GM12873 (cell line): ENCODE measurements around the gene BATF.

Experiments used
- TF ChIP-seq, protein P1 (sequence below): IDR thresholded peaks from 2 replicates; pipeline ENCODE4 v1.5.1; 2012; ENCODE audit warnings: low read depth, mild to moderate bottlenecking, moderate library complexity, low read length, control low read depth; ENCODE audit not compliant: insufficient read depth; ENCODE audit errors: missing control alignments

The BATF gene

DNA sequence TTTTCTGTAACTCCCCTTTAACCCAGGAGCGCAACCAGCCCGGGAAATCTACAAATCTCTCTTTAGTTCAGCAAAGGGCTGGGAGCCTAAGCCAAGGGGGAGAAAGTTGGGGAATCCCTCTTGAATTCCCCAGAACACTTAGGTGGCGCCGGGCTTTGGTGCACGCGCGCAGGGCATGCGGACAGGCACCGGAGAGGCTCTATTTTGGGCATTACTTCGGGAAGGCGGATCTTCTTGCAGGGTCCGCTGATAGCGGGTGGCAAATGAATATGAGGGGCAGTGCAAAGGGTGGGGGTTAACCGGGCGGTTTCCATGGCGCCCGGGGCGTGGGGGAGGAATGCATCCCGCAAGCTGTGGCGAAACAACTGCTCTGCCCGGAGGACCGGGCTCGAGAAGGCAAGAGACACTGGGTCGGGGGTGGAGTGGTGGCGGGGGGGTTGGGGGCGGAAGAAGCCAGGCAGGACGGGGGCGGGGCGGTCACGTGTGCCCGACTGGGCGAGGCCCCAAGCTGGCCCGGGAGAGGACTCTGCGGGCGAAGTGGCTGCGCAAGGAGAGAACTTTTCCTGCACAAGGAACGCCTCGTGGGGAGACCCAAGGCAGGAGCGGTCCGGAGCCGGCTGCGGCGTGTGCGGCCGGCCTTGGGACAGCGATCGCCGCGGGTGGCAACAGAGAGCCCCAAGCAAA lies 56.0 kb downstream of the BATF start, which contains the start of gene FLVCR2:
FLVCR2 (plus strand) TSS at position 519 of the 684 bp plus-strand sequence. CDS start 353 bp downstream, outside the sequence.
- TF ChIP-seq, protein P1, sequence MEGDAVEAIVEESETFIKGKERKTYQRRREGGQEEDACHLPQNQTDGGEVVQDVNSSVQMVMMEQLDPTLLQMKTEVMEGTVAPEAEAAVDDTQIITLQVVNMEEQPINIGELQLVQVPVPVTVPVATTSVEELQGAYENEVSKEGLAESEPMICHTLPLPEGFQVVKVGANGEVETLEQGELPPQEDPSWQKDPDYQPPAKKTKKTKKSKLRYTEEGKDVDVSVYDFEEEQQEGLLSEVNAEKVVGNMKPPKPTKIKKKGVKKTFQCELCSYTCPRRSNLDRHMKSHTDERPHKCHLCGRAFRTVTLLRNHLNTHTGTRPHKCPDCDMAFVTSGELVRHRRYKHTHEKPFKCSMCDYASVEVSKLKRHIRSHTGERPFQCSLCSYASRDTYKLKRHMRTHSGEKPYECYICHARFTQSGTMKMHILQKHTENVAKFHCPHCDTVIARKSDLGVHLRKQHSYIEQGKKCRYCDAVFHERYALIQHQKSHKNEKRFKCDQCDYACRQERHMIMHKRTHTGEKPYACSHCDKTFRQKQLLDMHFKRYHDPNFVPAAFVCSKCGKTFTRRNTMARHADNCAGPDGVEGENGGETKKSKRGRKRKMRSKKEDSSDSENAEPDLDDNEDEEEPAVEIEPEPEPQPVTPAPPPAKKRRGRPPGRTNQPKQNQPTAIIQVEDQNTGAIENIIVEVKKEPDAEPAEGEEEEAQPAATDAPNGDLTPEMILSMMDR, result no peak

DNA sequence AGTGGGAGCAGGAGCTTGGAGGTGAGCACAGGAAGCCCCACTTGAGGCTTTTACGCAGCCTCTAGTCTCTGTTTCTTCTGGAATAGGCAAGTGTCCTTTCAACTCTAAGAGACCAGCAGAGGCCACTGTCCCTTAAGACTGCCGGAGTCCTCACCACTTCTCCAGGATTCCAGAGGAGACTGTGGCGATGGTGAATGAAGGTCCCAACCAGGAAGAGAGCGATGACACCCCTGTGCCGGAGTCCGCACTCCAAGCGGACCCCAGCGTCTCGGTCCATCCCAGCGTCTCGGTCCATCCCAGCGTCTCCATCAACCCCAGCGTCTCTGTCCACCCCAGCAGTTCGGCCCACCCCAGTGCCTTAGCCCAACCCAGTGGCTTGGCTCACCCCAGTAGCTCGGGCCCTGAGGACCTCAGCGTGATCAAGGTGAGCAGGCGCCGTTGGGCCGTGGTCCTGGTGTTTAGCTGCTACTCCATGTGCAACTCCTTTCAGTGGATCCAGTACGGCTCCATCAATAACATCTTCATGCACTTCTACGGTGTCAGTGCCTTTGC lies 56.6 kb downstream of the BATF start:
- TF ChIP-seq, protein P1, result peak; percentile 8

DNA sequence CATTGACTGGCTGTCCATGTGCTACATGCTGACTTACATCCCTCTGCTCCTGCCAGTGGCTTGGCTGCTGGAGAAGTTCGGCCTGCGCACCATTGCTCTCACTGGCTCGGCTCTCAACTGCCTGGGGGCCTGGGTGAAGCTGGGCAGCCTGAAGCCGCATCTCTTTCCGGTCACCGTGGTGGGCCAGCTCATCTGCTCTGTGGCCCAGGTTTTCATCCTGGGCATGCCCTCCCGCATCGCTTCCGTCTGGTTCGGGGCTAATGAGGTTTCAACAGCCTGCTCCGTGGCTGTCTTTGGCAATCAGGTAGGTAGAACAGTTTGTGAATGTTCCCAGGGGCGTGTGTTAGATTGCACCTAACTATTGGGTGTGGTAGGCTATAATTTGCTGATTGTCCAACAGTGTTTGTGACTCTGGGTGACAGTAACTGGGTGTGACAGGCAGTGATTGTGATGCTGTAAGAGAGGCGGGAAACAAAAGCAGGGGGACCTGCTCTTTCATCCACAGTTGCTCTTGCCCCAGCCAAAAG lies 57.1 kb downstream of the BATF start:
- TF ChIP-seq, protein P1, result no peak

DNA sequence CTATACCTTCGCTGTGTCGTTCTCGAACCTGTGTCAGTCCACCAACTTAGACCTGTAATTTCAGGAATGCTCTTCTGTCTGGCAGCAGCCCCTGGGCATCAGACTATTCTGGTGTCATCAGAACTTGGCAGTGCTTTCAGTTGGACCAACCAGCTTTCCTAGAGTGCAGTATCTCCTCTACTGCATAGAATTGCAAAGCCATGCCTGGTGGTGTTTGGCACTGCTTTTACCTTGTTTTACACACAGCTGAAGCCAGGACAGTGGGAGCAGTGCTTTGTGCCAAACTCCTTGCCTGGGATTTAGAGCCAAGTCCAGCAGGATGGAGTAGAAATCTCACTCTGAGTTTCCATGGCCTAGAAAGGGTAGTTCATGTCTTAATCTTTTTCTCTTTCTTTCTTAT lies 57.6 kb downstream of the BATF start:
- TF ChIP-seq, protein P1, result no peak

DNA sequence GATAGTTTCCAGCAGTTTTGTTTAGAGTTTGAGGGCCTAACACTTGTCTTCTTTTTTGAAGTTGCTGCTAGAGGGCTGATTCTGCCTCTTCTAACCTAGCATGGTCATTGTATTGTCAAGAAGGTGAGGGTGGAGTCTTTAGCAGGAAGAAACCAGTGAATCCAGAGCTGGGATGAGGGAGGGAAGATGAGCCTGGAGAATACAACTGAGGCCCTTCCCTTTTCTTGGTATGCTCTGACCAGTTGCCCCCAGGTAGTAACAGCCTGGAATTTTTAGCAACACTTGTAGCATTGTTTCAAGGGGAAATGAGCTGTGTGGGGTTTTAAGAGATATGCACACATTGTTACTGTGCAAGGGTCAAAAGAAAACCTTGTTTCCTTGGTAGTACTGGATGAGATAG lies 65.1 kb downstream of the BATF start:
- TF ChIP-seq, protein P1, result no peak

DNA sequence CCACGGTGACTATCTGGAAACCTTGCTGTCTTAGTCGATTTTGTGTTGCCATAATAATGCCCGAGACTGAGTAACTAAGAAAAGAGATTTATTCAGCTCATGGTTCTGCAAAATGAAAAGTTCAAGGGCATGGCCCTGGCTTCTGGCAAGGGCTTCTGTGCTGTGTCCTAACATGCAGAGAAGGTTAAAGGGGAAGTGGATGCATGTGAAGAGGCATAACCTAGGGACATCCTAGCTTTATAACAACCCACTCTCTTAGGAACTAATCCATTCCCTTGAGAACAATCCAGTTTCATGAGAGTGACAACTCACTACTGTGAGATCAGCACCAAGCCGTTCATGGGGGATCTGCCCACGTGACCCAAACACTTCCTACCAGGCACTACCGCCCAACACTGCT lies 67.7 kb downstream of the BATF start:
- TF ChIP-seq, protein P1, result no peak

DNA sequence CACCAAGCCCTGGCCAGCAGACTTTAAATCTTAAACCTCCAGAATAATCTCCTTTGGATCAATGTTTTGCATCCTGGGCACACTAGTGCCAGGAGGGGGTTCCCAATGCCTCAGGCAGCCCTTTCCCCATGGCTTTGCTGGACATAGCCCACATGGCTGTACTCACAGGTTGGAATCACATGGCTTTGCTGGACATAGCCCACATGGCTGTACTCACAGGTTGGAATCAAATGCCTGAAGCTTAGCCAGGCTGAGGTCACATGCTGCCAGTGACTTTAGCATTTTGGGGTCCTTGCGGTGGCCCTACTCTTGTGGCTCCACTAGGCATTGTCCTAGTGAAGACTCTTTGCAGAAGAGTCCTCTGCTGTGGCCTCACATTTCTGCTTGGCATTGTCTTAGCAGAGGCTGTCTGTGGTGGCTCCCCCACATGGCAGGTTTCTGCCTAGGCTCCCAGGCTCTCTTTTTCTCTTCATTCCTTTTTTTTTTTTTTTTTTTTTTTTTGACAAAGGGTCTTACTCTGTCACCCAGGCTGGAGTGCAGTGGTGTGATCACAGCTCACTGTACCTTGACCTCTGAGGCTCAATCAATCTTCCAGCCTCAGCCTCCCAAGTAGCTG lies 69.2 kb downstream of the BATF start:
- TF ChIP-seq, protein P1, result no peak
